Esophagus squamous epithelium (tissue), 5 donors: Measurements from ENCODE around the gene GP5. TPM values are rescaled to one million over a fixed set of nuclear protein-coding genes. Genes with fewer than 3 reads are reported as not detected.
A peak's percentile ranks its signal among the peaks of the same experiment; 100 is the strongest.

Source experiments
- DNase-seq: peaks from one replicate; lab custom pipeline; 2025; lab: John Stamatoyannopoulos, UW
- H3K27ac ChIP-seq, 4 donors: fragments of 200-600 bp; sonication (generic); one replicate each; pipeline ENCODE4 v1.5.1; 2016 to 2019; ENCODE audit warnings: mild to moderate bottlenecking in 1 of 4
- H3K27me3 ChIP-seq, 4 donors: fragments of 200-600 bp; sonication (generic); 1 replicate in 3 of 4; 2 replicates in 1 of 4; pipeline versions ENCODE4 v1.5.1 to v1.6.0; 2017 to 2021; ENCODE audit warnings: antibody characterized with exemption in 1 of 4
- H3K36me3 ChIP-seq, 3 donors: fragments of 200-600 bp; sonication (generic); one replicate each; pipeline ENCODE4 v1.5.1; 2016 to 2019
- H3K4me1 ChIP-seq, 3 donors: fragments of 200-600 bp; sonication (generic); one replicate each; pipeline ENCODE4 v1.5.1; 2017 to 2019
- H3K4me3 ChIP-seq, 4 donors: fragments of 200-600 bp; sonication (generic); 1 replicate in 3 of 4; 2 replicates in 1 of 4; pipeline ENCODE4 v1.5.1; 2016 to 2019; ENCODE audit warnings: mild to moderate bottlenecking in 2 of 4, moderate library complexity in 1 of 4
- H3K9me3 ChIP-seq, 3 donors: fragments of 200-600 bp; sonication (generic); one replicate each; pipeline ENCODE4 v1.5.1; 2016 to 2019
- CTCF ChIP-seq, 6 experiments: fragments of 450-650 bp in 4 of 6; fragments of 200-600 bp in 2 of 6; sonication (generic) in 2 of 6; IDR thresholded peaks; one replicate each; pipeline ENCODE4 v1.5.1; 2016 to 2019; ENCODE audit warnings: antibody characterized with exemption in 6 of 6, mild to moderate bottlenecking in 4 of 6, moderate library complexity in 4 of 6
- POLR2A ChIP-seq, 4 donors: fragments of 450-650 bp; IDR thresholded peaks; one replicate each; pipeline ENCODE4 v1.6.1; 2017; ENCODE audit warnings: antibody characterized with exemption in 4 of 4, mild to moderate bottlenecking in 4 of 4, moderate library complexity in 3 of 4
- WGBS, 2 donors: methylation state at CpG; one replicate each; pipeline ENCODE4 v1.1.5; 2018; 5-methylcytosine and 5-hydroxymethylcytosine counted together
- intact Hi-C: fragments of 100-400 bp; cut with DNase I; formaldehyde crosslinking; loops from one replicate; pipeline ENCODE4 v1.15.0; 2022
- total RNA-seq, 4 donors: library from RNA; depleted of rRNA; stranded (reverse); fragments of >200 nt; gene quantifications; one replicate each; pipeline ENCODE4 v1.1.0, GENCODE V29; 2016
- donor health status: DM: yes; HTN: yes; CAD: no.

Gene GP5
- total RNA-seq, 4 donors from 2014 or later: 0.38 TPM; not detected in 3

GRCh38 chr3:194396539-194396858 lies 2.6 kb downstream of the GP5 start:
- peaks cover 0 to 62% (median 1%) of the 10 kb centered on the region in 4 donors for H3K27me3 ChIP-seq
- H3K36me3 ChIP-seq: no peaks in the 10 kb centered on the region
- peaks cover 0 to 2% (median 0%) of the 10 kb centered on the region in 3 donors for H3K9me3 ChIP-seq
- H3K27ac ChIP-seq: peak overlapping the region in 2 of 4 donors; percentile 15 to 48
- 12 to 15% methylated on average over 4 to 7 of the region's 13 CpGs for WGBS, 2 donors
- peaks cover 15 to 34% (median 23%) of the 10 kb centered on the region in 3 donors for H3K4me1 ChIP-seq
- H3K4me3 ChIP-seq: peak overlapping the region; percentile 14 to 56 (median 31)
- TF ChIP-seq POLR2A (IDR thresholded peaks at IDR 0.05) (no peak), CTCF (IDR thresholded peaks at IDR 0.05) (no peak)
- intact Hi-C loops: no loop called here
- DNase-seq: no peak

GRCh38 chr3:194395778-194396538 lies 3.1 kb downstream of the GP5 start:
- Histone ChIP-seq H3K27ac (peak overlapping the region in 2 of 4 donors; percentile 15 to 48), H3K4me1 (peaks cover 15 to 34% (median 23%) of the 10 kb centered on the region in 3 donors), H3K27me3 (peaks cover 0 to 63% (median 1%) of the 10 kb centered on the region in 4 donors), H3K36me3 (no peaks in the 10 kb centered on the region), H3K9me3 (peaks cover 0 to 7% (median 0%) of the 10 kb centered on the region in 3 donors), H3K4me3 (peak overlapping the region in 3 of 4 donors; percentile 24 to 56 (median 38))
- no peak for TF ChIP-seq POLR2A (IDR thresholded peaks at IDR 0.05)
- no peak for TF ChIP-seq CTCF (IDR thresholded peaks at IDR 0.05)
- WGBS, 2 donors: 40 to 51% methylated on average over 15 to 16 of the region's 26 CpGs
- DNase-seq: no peak
- intact Hi-C loops: no loop called here

- peaks cover 0 to 10% (median 0%) of the 10 kb centered on the region in 3 donors for H3K9me3 ChIP-seq
- H3K36me3 ChIP-seq: no peaks in the 10 kb centered on the region
- DNase-seq: no peak
- no peak overlapping the region for H3K4me3 ChIP-seq
- peaks cover 15 to 34% (median 23%) of the 10 kb centered on the region in 3 donors for H3K4me1 ChIP-seq
- intact Hi-C loops: no loop called here
- WGBS, 2 donors: 76 to 79% methylated on average over 5 of the region's 5 CpGs
- H3K27ac ChIP-seq: no peak overlapping the region
- TF ChIP-seq CTCF (IDR thresholded peaks at IDR 0.05) (no peak), POLR2A (IDR thresholded peaks at IDR 0.05) (no peak)
- peaks cover 0 to 66% (median 1%) of the 10 kb centered on the region in 4 donors for H3K27me3 ChIP-seq
Measured at GRCh38 chr3:194395212-194395611, 3.9 kb downstream of the GP5 start.

DNA sequence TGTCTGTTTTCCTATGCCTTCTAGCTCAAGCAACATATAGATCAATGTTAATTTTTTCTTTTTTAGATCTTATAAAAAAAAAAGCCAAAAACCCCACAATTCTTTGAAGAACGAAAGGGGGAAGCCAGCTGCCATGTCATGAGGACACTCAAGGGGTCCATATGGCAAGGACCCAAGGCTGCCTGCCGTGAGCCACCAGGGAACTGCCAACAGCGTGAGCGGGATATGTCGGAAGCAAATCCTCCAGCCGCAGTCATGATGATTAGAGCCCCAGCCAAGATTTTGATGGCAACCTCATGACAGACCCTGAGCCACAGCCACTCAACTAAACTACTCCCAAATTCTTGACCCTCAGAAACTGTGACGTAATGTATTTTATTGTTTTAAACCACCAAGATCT lies 6.5 kb downstream of the GP5 start:
- H3K27ac ChIP-seq: no peak overlapping the region
- 82 to 89% methylated on average over 7 of the region's 7 CpGs for WGBS, 2 donors
- TF ChIP-seq POLR2A (IDR thresholded peaks at IDR 0.05) (no peak), CTCF (IDR thresholded peaks at IDR 0.05) (no peak)
- H3K27me3 ChIP-seq: peaks cover 0 to 49% (median 0%) of the 10 kb centered on the region in 4 donors
- H3K36me3 ChIP-seq: no peaks in the 10 kb centered on the region
- intact Hi-C loops: no loop called here
- H3K9me3 ChIP-seq: peaks cover 0 to 10% (median 0%) of the 10 kb centered on the region in 3 donors
- DNase-seq: no peak
- H3K4me3 ChIP-seq: no peak overlapping the region
- H3K4me1 ChIP-seq: peaks cover 7 to 23% (median 16%) of the 10 kb centered on the region in 3 donors

- peaks cover 0 to 10% (median 0%) of the 10 kb centered on the region in 3 donors for H3K9me3 ChIP-seq
- no peak overlapping the region for H3K4me3 ChIP-seq
- no peak for DNase-seq
- TF ChIP-seq POLR2A (IDR thresholded peaks at IDR 0.05): no peak
- peaks cover 0 to 37% (median 0%) of the 10 kb centered on the region in 4 donors for H3K27me3 ChIP-seq
- H3K4me1 ChIP-seq: peaks cover 0 to 6% (median 0%) of the 10 kb centered on the region in 3 donors
- intact Hi-C loops: no loop called here
- H3K27ac ChIP-seq: no peak overlapping the region
- no peaks in the 10 kb centered on the region for H3K36me3 ChIP-seq
Measured at GRCh38 chr3:194390835-194391234, 8.2 kb downstream of the GP5 start.
